Measurements from ENCODE around the gene ZNF778.
"Not testable (repeated sequence)": the region's sequence is repeated elsewhere in the genome, so short reads cannot be mapped to it uniquely, and the experiment has no call there.

ZNF778 gene

DNA sequence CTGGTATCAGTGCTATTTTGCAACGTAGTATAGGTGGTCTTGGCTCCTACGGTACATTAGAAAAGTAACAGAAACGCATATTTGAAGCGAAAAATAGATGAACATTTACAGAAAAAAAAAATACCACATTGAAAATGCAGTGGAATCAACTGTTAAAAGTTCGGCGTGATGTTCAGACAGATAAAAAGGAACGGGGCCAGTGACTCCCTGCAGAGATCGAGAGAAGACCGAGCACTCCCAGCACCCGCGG is 440 bp upstream of the ZNF778 start:
- no peak for DNase-seq (ENCODE audit: low read depth)

DNA sequence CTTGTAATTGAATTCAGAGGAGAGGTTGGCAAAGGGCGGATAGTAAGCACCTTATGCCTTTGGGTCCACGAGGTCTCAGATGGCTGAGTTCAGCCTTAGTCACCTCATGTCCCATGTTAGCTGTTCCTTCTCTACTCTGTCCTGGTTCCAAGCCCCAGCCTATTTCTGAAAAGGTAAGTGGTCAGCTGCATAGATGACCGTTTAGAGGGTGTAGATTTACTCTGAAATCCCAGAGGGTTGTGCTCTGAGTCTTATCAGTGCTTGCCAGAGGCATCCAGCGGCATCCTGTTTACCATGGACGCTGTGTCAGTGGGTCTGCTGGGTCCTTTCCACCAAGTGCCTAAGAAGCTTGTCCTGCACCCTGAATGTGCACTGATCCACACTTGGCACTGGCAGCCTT is 1.9 kb downstream of the ZNF778 start:
- DNase-seq (ENCODE audit: low read depth): no peak

DNA sequence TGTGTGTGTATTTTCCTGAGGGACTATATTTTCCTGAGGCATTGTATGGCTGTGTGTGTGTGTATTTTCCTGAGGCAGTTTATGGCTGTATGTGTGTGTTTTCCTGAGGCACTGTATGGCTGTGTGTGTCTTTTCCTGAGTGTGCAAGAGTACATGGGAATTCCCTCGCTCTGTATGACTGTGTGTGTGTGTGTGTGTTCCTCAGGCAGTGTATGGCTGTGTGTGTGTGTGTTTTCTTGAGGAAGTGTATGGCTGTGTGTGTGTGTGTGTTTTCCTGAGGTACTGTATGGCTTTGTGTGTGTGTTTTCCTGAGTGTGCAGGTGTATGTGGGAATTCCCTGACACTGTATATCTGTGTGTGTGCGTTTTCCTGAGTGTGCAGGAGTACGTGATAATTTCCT is 4.1 kb downstream of the ZNF778 start:
- no peak for DNase-seq (ENCODE audit: low read depth)

DNA sequence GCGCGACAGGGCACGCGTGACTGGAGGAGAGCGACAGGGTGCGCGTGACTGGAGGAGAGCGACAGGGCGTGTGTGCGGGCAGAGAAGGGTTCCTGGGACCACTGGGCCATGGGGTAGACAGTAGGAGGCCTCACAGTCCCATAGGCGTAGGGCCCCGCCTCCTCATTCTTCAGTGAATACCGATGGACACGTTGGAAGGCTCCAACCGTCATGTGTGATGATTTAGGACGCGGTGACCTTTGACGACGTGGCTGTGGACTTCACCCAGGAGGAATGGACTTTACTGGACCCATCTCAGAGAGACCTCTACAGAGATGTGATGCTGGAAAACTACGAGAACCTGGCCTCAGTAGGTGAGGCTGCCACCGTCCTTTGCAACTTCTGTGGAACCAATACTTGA is 5.4 kb downstream of the ZNF778 start:
- no peak for DNase-seq (ENCODE audit: low read depth)

DNA sequence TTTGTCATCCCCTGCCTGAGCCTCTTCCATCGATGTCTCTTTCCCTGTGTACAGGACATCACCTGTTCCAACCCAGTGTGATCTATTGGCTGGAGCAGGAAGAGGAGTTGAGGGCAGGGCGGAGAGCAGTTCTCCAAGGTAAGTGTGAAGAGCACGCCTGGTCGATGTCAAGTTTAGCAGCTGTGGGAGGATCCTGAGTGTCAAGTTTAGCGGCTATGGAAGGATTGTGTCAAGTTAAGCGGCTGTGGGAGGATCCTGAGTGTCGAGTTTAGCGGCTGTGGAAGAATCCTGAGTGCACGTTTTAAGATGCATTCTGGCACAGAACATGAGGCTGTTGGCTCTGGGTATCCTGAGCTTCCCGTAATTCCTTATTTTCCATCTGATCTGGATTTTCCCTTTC is 7.2 kb downstream of the ZNF778 start:
- no peak for DNase-seq (ENCODE audit: low read depth)

DNA sequence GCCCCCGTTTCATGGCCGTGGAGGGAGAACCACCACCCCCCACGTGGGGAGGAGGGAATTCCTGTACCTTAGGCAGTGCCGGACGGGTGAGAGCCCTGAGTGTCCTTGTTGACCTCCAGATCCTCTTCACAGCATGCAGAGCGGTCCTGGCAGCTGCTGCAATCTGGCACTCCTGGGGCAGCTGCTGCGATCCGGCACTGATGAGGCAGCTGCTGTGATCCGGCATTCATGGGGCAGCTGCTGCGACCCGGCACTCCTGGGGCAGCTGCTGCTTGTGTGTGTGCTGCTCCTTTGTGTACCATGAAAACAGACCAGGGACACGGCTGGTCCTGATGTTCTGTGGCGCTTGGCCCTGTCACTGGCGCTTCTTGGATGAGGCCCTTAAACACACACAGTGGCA is 12.8 kb downstream of the ZNF778 start:
- no peak for DNase-seq (ENCODE audit: low read depth)

DNA sequence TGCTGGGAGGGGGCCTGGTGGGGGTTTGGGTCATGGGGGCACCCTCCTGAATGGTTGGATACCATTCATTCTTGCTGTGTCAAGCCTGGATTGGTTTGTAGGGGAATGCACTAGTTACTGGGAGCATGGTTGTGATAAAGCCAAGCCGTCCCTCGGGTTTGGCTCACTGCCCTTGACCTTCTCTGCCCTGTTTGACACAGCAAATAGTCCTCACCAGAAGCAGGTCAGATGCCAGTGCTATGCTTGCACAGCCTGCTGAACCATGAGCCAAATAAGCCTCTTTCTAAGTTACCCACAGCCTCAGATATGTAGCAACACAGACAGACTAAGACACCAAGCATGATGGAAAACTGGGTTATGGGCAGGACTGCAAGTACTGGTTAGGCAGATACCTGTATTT is 14.6 kb downstream of the ZNF778 start:
- DNase-seq (ENCODE audit: low read depth): no peak

DNA sequence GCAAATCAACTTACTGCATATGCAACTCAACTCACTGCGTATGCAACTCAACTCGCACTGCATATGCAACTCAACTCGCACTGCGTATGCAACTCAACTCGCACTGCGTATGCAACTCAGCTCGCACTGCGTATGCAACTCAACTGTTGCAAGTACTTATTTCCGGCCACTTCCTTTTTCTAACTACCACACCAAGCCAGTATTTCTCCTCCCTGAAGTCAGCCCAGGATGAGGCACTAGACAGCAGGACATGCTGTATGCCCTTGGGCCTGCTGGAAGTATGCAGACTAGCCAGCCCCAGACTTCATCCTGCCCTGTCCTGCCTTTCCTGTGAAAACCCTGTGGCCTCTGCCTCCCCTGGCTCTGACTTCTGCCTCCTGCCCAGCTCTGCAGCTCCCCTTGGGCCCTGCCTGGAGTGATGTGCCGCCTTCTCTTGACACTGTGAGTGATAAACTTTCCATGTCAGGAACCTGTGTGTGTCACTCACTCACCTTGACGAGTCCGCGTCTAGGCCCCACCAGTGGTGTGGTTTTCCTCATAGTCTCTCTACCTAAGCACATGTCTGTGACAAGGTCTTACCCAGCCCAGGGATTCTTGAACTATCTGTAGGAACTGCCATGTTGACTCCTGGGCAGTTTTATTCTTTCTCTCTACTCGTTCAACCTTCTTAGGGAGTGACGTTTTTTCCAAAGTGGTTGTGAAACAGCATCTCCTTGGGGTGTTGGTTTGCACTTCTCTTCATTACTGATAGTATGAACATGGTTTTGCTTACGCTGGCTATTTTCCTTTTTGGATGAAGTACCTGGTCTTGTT is 16.4 kb downstream of the ZNF778 start:
- no peak for DNase-seq (ENCODE audit: low read depth)

DNA sequence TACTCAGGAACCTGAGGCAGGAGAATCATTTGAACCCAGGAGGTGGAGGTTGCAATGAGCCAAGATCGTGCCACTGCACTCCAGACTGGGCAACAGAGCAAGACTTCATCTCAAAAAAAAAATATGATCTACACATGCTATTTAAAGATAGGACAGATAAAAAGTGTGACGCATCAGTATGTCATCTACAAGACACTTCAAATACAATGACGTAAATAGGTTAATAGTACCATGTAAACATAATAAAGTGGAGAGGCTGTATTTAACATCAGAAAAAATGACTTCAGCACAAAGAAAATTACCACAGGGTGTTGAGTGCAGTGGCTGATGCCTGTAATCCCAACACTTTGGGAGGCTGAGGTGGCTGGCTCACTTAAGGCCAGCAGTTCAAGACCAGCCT is 20.2 kb downstream of the ZNF778 start:
- no peak for DNase-seq (ENCODE audit: low read depth)

DNA sequence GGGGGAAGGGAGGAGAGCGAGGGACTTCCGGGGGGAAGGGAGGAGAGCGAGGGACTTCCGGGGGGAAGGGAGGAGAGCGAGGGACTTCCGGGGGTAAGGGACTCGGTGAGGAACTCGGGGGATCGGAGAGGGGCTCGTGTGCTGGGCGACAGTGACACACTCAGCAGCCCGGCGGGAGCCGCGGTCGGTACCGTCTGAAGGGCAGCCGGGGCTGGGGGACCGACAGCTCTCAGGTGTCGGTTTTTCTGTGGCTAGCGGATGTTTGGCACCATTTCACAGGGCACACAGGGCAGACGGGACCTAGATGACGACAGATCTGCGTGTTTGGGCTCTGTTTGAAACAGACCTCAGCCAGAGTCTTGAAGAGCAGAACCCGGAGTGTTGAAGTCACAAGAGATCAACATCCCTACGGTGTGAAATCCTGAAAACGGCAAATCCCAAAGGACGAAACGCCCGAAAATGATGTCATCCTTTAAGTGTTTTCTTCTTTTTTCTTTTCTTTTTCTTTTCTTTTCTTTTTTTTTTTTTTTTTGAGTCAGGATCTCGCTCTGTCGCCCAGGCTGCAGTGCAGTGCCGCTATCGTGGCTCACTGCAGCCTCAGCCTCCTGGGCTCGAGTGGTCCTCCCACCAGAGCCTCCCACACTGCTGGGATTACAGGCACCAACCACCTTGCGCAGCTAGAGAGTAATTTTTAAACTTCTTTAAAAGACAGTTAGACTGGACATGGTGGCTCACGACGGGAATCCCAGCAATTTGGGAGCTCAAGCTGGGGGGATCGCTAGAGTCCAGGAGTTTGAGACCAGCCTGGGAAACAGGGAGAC is 23.9 kb downstream of the ZNF778 start:
- peak; percentile 88 for DNase-seq (ENCODE audit: low read depth)

DNA sequence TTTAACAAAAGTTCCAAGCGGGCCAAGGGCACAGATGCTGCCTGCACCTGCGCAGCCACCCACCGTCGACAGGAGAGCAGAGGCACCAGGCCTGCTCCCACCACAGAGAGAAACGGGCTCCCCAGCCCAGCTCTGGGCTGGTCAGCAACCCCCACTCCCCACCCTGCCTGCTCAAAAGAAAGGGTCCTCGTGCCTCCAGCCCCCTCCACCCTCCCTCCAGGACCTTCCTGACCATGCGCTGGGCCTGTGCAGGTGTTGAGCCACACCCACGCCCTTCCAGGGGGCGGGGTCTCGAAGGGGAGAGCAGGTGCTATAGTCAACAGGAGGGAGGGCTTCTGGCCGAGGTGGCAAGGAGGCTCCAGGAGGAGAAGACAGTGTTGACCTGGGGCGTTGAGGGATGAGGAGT is 25.3 kb downstream of the ZNF778 start:
- DNase-seq (ENCODE audit: low read depth): no peak

DNA sequence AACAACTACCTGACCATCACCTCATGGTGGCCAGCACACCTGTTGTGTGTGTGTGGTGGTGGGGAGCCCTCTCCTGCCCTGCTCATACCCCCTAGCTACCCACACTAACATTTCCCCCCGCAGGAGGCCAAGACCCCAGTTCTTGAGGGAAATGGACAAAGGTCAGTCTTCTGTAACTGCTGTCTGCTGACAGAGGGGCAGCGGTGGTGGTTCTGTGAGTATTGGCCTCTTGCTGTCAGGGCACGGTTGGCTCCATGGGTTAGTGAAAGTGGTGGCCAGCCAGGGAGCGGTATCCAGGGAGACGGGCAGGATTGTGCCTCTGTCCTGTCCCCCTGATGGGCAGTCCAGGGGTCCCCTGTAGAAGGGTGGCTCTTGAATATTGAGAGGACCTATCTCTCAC is 26.2 kb downstream of the ZNF778 start:
- DNase-seq (ENCODE audit: low read depth): no peak

DNA sequence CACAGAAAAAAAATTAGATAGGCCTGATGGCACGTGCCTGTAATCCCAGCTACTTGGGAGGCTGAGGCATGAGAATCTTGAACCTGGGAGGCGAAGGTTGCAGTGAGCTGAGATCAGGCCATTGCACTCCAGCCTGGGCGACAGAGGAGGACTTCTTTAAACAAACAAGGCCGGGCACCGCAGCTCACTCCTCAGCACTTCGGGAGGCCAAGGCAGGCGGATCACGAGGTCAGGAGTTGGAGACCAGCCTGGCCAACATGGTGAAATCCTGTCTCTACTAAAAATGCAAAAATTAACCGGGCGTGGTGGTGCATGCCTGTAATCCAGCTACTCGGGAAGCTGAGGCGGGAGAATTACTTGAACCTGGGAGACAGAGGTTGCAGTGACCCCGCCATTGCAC is 26.8 kb downstream of the ZNF778 start:
- not testable (repeated sequence) for DNase-seq (ENCODE audit: low read depth)

DNA sequence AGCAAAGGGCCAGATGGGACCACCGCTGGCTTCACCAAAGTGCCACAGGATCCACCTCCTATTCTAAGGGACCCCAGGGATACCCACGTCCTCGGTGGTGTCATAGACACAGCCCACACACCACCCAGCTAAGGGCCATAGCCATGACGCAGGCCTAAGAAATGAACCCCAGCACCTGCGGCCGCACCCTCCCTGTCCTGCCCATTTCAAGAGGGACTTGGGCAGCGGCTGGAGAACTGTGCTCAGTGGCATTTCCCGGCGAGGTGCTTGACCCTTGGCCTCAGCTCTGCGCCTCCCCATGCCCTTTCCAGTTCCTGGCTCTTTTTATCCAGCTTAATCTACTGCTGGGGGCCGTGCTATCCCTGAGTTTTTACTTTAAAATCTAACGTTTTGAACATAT is 27.3 kb downstream of the ZNF778 start:
- DNase-seq (ENCODE audit: low read depth): no peak

DNA sequence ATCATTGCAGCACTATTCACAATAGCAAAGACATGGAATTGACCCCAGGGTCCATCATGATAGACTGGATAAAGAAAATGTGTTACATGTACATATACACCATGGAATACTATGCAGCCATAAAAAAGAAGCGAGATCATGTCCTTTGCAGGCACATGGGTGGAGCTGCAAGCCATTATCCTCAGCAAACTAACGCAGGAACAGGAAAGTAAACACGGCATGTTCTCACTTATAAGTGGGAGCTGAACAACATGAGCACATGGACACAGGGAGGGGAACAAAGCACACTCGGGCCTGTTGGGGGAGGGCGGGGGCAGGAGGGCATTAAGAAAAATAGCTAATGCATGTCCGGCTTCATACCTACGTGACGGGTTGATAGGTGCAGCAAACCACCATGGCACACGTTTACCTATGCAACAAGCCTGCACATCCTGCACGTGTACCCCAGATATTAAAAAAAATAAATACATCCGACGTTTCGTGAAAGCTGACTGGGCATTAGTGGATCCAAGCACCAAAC is 28.9 kb downstream of the ZNF778 start:
- DNase-seq (ENCODE audit: low read depth): no peak

DNA sequence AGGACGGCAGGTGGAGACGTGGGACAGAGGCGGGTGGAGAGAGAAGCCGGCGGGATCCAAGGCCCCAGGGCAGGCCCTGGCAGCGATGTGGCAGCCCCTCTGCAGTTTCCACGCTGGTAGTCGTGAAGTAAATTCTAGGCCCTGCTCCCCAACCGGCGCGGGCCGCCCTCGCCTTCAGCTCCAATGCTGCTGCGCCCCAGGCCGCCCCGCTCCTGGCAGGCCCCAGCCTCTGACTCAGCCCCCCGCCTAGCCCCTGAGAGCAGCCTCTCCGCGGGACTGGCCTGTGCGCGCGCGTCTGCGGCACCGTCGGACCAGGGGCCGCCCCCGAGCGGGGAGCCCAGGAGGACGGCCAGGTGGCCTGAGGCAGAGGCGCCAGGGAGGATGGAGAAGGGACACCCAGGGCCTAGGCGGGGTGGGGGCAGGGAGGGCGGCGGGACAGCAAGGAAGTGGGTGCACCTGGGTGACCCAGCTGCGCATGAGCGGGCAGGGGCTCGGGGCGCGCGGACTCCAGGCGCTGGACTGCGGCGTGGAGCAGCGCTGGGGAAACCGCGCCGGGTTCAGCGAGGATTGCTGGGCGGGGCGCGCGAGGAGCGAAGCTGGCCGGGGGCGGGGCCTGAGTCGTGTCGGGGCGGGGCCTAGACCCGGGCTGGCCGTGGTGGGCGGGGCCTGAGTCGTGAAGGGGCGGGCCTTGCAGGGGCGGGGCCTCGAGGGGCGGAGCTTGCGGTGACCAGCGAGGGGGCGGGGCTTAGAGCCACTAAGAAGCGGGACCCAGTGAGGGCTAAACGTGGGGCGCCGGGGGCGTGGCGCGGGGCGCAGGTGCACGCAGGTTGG is 29.6 kb downstream of the ZNF778 start:
- peak; percentile 88 for DNase-seq (ENCODE audit: low read depth)

DNA sequence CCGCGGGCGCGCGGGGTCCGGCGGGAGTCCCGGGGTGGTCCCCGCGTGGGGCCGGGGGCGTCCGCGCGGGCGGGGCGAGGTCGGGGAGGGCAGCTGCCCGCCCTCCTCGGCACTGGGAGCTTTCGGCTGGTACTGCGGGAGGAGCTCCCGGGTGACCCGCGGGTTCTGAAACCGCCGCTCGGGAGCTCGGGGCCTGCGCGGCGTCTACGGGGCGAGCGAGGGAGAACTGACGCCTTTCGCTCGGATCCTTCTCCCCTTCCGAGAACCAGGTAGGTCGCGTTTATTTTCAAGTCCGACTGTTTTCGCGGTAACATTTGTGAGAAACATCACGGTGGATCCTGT is 30.2 kb downstream of the ZNF778 start:
- DNase-seq (ENCODE audit: low read depth): not testable (repeated sequence)

DNA sequence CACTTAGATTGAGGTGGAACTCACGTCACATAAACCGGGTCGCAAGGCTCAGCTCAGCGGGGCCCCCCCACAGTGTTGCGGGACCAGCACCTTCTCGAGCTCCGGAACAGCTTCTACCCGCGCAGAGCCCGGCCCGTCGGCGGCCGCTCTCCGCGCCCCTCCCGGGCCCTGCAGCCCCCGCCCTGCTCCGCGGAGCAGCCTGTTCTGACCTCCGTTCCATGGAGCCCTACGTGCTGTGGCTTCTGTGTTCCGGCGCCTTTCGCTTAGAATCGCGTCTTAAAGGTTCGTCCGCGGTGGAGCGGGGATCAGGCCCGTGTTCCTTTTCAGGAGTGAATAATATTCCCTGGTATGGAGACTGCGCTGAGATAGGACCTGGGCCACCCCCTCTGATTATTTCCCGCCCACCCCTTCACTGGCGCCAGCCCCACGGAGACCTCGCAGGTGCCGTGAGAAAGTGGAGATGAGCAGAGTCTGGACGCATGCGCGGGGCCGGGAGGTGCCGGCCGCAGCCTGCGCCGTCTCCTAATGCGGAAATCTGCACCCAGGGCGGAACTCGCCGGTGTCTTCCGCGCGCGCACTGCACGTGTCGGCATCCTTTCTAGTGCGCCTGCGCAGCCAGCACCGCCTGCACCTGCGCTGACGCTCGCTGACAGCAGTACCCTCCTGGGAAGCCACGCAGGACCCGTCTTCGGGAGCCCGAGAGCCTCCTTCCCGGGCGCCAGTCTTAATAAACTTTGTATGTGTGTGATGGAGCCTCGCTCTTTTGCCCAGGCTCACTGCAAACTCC is 30.9 kb downstream of the ZNF778 start:
- no peak for DNase-seq (ENCODE audit: low read depth)

DNA sequence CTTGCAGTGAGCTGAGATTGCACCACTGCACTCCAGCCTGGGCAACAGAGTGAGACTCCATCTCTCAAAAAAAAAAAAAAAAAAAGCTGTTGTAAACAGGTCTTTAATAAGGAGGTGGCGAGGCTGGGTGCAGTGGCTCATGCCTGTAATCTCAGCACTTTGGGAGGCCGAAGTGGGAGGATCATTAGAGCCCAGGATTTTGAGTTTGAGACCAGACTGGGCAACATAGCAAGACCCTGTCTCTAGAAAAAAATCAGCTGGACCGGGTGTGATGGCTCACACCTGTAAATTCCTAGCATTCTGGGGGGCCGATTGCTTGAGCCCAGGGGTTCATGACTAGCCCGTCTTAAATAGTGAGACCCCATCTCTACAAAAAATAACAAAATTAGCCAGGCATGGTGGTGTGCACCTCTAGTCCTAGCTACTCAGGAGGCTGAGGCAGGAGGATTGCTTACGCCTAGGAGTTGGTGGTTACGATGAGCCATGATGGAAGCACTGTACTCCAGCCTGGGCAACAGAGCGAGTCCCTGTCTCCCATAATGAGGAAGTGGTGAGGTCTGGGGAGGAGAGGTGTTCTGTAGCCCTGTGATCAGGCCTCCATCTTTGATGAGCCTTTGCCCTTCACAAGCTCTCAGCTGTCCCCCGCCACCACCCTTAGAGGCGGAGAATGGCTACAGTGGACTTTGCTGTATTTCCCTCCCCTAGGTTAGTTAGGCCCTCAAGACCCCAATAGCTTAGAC is 36.2 kb downstream of the ZNF778 start:
- DNase-seq (ENCODE audit: low read depth): no peak

DNA sequence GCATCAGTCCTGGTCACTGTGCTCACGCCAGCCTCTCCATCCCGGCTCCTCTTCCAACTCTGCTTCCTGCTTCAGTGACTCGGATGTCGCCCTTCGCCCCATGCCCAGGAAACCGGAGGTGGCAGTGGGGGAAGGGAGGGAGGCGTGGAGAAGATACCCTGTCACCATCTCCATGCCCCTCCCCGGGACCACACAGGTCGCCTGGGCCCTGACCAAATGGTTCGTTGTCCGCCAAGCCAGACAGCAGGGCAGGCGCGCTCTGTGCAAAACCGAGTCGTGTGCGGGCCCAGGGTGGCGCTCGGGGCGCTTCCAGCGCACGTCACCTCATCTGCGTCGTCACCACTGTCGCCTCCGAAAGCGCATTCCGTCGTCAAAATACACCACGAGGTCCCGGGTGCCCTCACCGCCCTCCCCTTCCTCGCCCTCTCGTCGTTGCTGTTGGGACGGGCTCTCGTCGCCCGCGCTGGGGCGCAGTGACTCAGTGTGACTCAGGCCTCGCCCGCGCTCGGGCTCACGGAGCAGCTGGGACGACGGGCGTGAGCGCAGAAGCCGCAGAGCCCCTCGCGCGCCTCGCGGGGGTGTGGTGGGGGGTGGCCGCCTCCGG is 39.2 kb downstream of the ZNF778 start:
- peak; percentile 68 for DNase-seq (ENCODE audit: low read depth)

DNA sequence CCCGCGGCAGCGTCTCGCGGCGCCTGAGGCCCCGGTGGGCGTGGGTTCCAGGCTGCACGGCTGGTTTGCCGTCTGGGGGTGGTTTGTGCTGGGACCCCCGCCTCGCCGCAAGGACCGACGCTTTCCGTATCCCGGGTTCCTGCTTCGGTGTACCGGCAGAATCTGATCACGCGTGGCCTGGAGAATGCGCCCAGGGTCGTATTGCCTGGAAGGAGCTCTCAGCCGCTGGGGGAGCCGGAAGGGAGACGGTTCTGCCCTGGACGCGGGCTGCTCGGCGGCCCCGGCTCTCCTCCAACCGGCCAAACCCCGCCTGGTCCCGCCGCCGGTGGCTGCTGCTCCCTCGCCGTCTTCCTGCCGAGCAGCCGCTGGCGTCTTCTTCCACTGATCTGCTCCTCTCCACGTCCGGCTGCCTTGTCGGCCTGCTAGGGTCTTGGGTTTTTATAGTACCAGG is 39.8 kb downstream of the ZNF778 start:
- no peak for DNase-seq (ENCODE audit: low read depth)

All from T-helper 22 cell (primary cell).